AG04449 (cell line): ENCODE data around the gene KIAA0825.

Experiments used
- CTCF ChIA-PET: fragments of 350-600 bp; formaldehyde crosslinking; extraction: SDS; loops from one replicate; lab custom pipeline; 2021; ENCODE audit warnings: antibody characterized with exemption; lab: Yijun Ruan, JAX
- POLR2A ChIA-PET: fragments of 400-600, 350-600 bp; formaldehyde crosslinking; extraction: SDS; loops from one replicate; lab custom pipeline; 2020; ENCODE audit warnings: antibody characterized with exemption, inconsistent platforms; lab: Yijun Ruan, JAX
- DNase-seq: peaks from one replicate; pipeline ENCODE4 v3.0.0-alpha.2; 2010; ENCODE audit warnings: low read depth, low spot score
- H3K4me3 ChIP-seq: 2 replicates; pipeline ENCODE4 v1.5.1; 2011; ENCODE audit warnings: low read depth, mild to moderate bottlenecking, control low read depth, low read length
- CTCF ChIP-seq: IDR thresholded peaks from one replicate; pipeline ENCODE4 v1.5.1; 2011; ENCODE audit warnings: mild to moderate bottlenecking, moderate library complexity, low read length, control low read depth, inconsistent platforms; ENCODE audit not compliant: insufficient read depth; ENCODE audit errors: missing control alignments

KIAA0825 gene

GRCh38 chr5:94415798-94416197, 202.6 kb downstream of the KIAA0825 start:
- no peak overlapping the region for H3K4me3 ChIP-seq
- no peak for TF ChIP-seq CTCF
- POLR2A ChIA-PET, result no interaction called here
- DNase-seq, result no peak
- CTCF ChIA-PET, result interaction anchor here (1.0 kb wide), 1 partner anchor 9 kb away, joined by 3 read pairs; no protein-coding TSS in a partner anchor

GRCh38 chr5:94409440-94409839, 209.0 kb downstream of the KIAA0825 start:
- POLR2A ChIA-PET, result no interaction called here
- no peak for DNase-seq
- no peak for TF ChIP-seq CTCF
- no peak overlapping the region for H3K4me3 ChIP-seq
- CTCF ChIA-PET, result no interaction called here

- no peak for DNase-seq
Observed at GRCh38 chr5:94407023-94407422, 211.4 kb downstream of the KIAA0825 start.

GRCh38 chr5:94403483-94403882, 214.9 kb downstream of the KIAA0825 start:
- POLR2A ChIA-PET, result no interaction called here
- TF ChIP-seq CTCF, result no peak
- H3K4me3 ChIP-seq, result no peak overlapping the region
- CTCF ChIA-PET, result no interaction called here
- no peak for DNase-seq

More at GRCh38 chr5:94407023-94407422, 211.4 kb downstream of the KIAA0825 start:
- H3K4me3 ChIP-seq, result no peak overlapping the region
- POLR2A ChIA-PET, result no interaction called here
- CTCF ChIA-PET, result no interaction called here
- no peak for TF ChIP-seq CTCF

- CTCF ChIA-PET, result no interaction called here
Observed at GRCh38 chr5:94402096-94402495, 216.3 kb downstream of the KIAA0825 start.

GRCh38 chr5:94397508-94397907, 220.9 kb downstream of the KIAA0825 start:
- no peak overlapping the region for H3K4me3 ChIP-seq
- ChIA-PET POLR2A (no interaction called here), CTCF (no interaction called here)
- no peak for DNase-seq
- no peak for TF ChIP-seq CTCF

More at GRCh38 chr5:94402096-94402495, 216.3 kb downstream of the KIAA0825 start:
- no peak for TF ChIP-seq CTCF
- no peak overlapping the region for H3K4me3 ChIP-seq
- DNase-seq, result no peak
- POLR2A ChIA-PET, result no interaction called here
